GM23338 (cell line): Measurements from ENCODE around the gene LMBR1. TPM values are rescaled to one million over a fixed set of nuclear protein-coding genes. Genes with fewer than 3 reads are reported as not detected.

Experiments
- ATAC-seq: fragments of 200-7000 bp; cut with Tn5 transposase; 3 replicates; pipeline ENCODE4 v1.9.1; 2020
- DNase-seq: peaks from one replicate; pipeline ENCODE4 v3.0.0-alpha.2; 2015; ENCODE audit warnings: low spot score
- H2AFZ ChIP-seq: fragments of 200-600 bp; sonication (generic); 2 replicates; pipeline ENCODE4 v1.8.0; 2016; ENCODE audit warnings: antibody characterized with exemption, mild to moderate bottlenecking, moderate library complexity
- H3F3A ChIP-seq: fragments of 200-600 bp; sonication (generic); replicated peaks from 2 replicates; pipeline ENCODE4 v1.8.0; 2017; ENCODE audit warnings: antibody characterized with exemption, mixed run types, low read depth
- H3K27ac ChIP-seq: fragments of 200-600 bp; sonication (generic); 2 replicates; pipeline ENCODE4 v1.6.1; 2016; ENCODE audit warnings: low read depth
- H3K27me3 ChIP-seq: fragments of 200-600 bp; sonication (generic); 2 replicates; pipeline ENCODE4 v1.8.0; 2016; ENCODE audit warnings: mild to moderate bottlenecking, mixed run types, moderate library complexity; ENCODE audit not compliant: insufficient read depth
- H3K36me3 ChIP-seq: fragments of 200-600 bp; sonication (generic); 2 replicates; pipeline ENCODE4 v1.8.0; 2016; ENCODE audit warnings: mild to moderate bottlenecking; ENCODE audit not compliant: insufficient read depth
- H3K4me1 ChIP-seq: fragments of 200-600 bp; sonication (generic); 2 replicates; pipeline ENCODE4 v1.8.0; 2016; ENCODE audit warnings: mild to moderate bottlenecking, moderate library complexity; ENCODE audit not compliant: insufficient read depth
- H3K4me2 ChIP-seq: fragments of 200-600 bp; sonication (generic); 2 replicates; pipeline ENCODE4 v1.7.1; 2017; ENCODE audit warnings: mixed run types
- H3K4me3 ChIP-seq: fragments of 200-600 bp; sonication (generic); 2 replicates; pipeline ENCODE4 v1.6.1; 2016; ENCODE audit warnings: mixed run types
- H3K79me2 ChIP-seq: fragments of 200-600 bp; sonication (generic); replicated peaks from 2 replicates; pipeline ENCODE4 v1.8.0; 2017; ENCODE audit warnings: mild to moderate bottlenecking; ENCODE audit not compliant: insufficient read depth
- H3K9me2 ChIP-seq: fragments of 200-600 bp; sonication (generic); 2 replicates; pipeline ENCODE4 v1.8.0; 2017; ENCODE audit not compliant: insufficient read depth
- H4K20me1 ChIP-seq: fragments of 200-600 bp; sonication (generic); replicated peaks from 2 replicates; pipeline ENCODE4 v1.8.0; 2017; ENCODE audit warnings: mild to moderate bottlenecking; ENCODE audit not compliant: insufficient read depth
- H3K27ac Mint-ChIP-seq: 2 replicates; pipeline ENCODE4 v1.8.0; 2020; ENCODE audit warnings: inconsistent platforms, mild to moderate bottlenecking, moderate library complexity, mixed read lengths
- H3K27me3 Mint-ChIP-seq: 3 replicates; pipeline ENCODE4 v1.8.0; 2022; ENCODE audit warnings: low read depth, mild to moderate bottlenecking, moderate library complexity, mixed read lengths, inconsistent platforms; ENCODE audit not compliant: insufficient read depth, poor library complexity
- H3K36me3 Mint-ChIP-seq: 3 replicates; pipeline ENCODE4 v1.8.0; 2021; ENCODE audit warnings: low read depth, mild to moderate bottlenecking, inconsistent platforms, moderate library complexity, mixed read lengths
- H3K4me1 Mint-ChIP-seq: 3 replicates; pipeline ENCODE4 v1.8.0; 2020; ENCODE audit warnings: mild to moderate bottlenecking, inconsistent platforms, mixed read lengths
- H3K4me3 Mint-ChIP-seq: 3 replicates; pipeline ENCODE4 v1.8.0; 2021; ENCODE audit warnings: moderate library complexity, mild to moderate bottlenecking, inconsistent platforms, mixed read lengths
- H3K9me3 Mint-ChIP-seq: 3 replicates; pipeline ENCODE4 v1.8.0; 2020; ENCODE audit warnings: moderate library complexity, mild to moderate bottlenecking, inconsistent platforms, mixed read lengths
- CREB1 ChIP-seq: fragments of 250-450 bp; sonication (Bioruptor Pico); IDR thresholded peaks from 2 replicates; pipeline ENCODE4 v1.5.0; 2020; ENCODE audit warnings: low read depth, mild to moderate bottlenecking, moderate library complexity
- EZH2 ChIP-seq: fragments of 200-600 bp; sonication (generic); IDR thresholded peaks from one replicate; pipeline ENCODE4 v1.8.0; 2017; ENCODE audit warnings: antibody characterized with exemption, mild to moderate bottlenecking, low read depth; ENCODE audit not compliant: unreplicated experiment
- EZH2phosphoT487 ChIP-seq: fragments of 200-600 bp; sonication (generic); IDR thresholded peaks from one replicate; pipeline ENCODE4 v1.8.1; 2018; ENCODE audit warnings: antibody characterized with exemption; ENCODE audit not compliant: unreplicated experiment
- JUNB ChIP-seq: IDR thresholded peaks from one replicate; pipeline ENCODE4 v1.6.1; 2016; ENCODE audit warnings: antibody characterized with exemption; ENCODE audit not compliant: unreplicated experiment
- NANOG ChIP-seq: IDR thresholded peaks from 2 replicates; pipeline ENCODE4 v1.6.1; 2016; ENCODE audit warnings: antibody characterized with exemption, borderline replicate concordance
- POLR2AphosphoS5 ChIP-seq: IDR thresholded peaks from 2 replicates; pipeline ENCODE4 v1.6.1; 2016; ENCODE audit warnings: antibody characterized with exemption, low read depth
- STAT1 ChIP-seq: IDR thresholded peaks from one replicate; pipeline ENCODE4 v1.6.1; 2016; ENCODE audit warnings: antibody characterized with exemption; ENCODE audit not compliant: unreplicated experiment
- ZNF114 ChIP-seq: fragments of 250-450 bp; sonication (Bioruptor Pico); IDR thresholded peaks from 2 replicates; pipeline ENCODE4 v1.5.0; 2020; ENCODE audit warnings: mild to moderate bottlenecking, moderate library complexity
- ZNF331 ChIP-seq: fragments of 250-450 bp; sonication (Bioruptor Pico); IDR thresholded peaks from 2 replicates; pipeline ENCODE4 v1.5.0; 2020; ENCODE audit warnings: low read depth, mild to moderate bottlenecking, moderate library complexity
- polyA plus RNA-seq: library from polyadenylated mRNA; unstranded; fragments of >200 nt; fragmentation: Nextera tagmentation; extraction: Ambion mirVana; gene quantifications from 2 replicates; pipeline ENCODE4 v1.2.1, GENCODE V29; 2016
- total RNA-seq: library from RNA; depleted of rRNA; stranded (reverse); fragments of >200 nt; shearing (Covaris generic); gene quantifications from 2 replicates; pipeline ENCODE4 v1.2.3, GENCODE V29; 2014
- TF ChIP-seq, protein P1 (sequence below), 2 experiments: fragments of 200-600 bp in 1 of 2; sonication (generic) in 1 of 2; conservative IDR thresholded peaks; 2 replicates each; pipeline versions ENCODE4 v1.5.1 to v1.6.1; 2016 to 2017; ENCODE audit warnings: antibody characterized with exemption in 2 of 2, low read depth in 2 of 2, mild to moderate bottlenecking in 2 of 2, moderate library complexity in 1 of 2
- TF ChIP-seq, protein P2 (sequence below): IDR thresholded peaks from one replicate; pipeline ENCODE4 v1.6.1; 2018; ENCODE audit warnings: antibody characterized with exemption; ENCODE audit not compliant: unreplicated experiment
- TF ChIP-seq, protein P3 (sequence below): fragments of 250-450 bp; sonication (Bioruptor Pico); IDR thresholded peaks from 2 replicates; pipeline ENCODE4 v1.5.0; 2020; ENCODE audit warnings: mild to moderate bottlenecking, moderate library complexity
- TF ChIP-seq, protein P4 (sequence below): IDR thresholded peaks from 2 replicates; pipeline ENCODE4 v1.6.1; 2016; ENCODE audit warnings: antibody characterized with exemption

Gene LMBR1
- total and polyA plus RNA-seq, 2 experiments from 2014 or later: 21.8 to 90.1 TPM

DNA sequence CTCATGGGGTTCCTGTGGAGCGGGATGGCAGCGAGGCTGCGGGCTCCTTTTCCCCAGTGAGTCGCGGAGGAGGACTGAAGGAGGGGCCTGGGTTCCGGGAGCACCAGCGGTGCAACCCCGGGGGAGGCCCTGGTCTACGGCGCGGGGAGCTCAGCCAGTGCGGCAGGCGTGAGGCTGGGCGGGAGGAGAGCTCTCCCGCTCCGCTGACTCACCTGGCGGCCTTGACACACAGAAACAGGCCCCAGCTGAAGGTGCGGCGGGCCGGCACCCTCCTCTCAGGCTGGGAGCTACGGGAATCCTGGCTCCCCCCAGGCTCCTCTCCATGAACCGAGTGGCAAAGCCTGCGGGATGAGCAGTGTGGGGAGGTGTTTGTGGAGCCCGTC is 49.7 kb upstream of the LMBR1 start:
- no peaks in the 10 kb centered on the region for H3K9me2 ChIP-seq
- Mint-ChIP-seq H3K9me3 (peaks cover 21% of the 10 kb centered on the region), H3K36me3 (peaks cover 13% of the 10 kb centered on the region), H3K27me3 (peaks cover 12% of the 10 kb centered on the region), H3K4me3 (no peak overlapping the region), H3K4me1 (peaks cover 14% of the 10 kb centered on the region), H3K27ac (no peak overlapping the region)
- H3K27ac ChIP-seq: no peak overlapping the region
- peak overlapping the region; percentile 97 for H2AFZ ChIP-seq
- peaks cover 7% of the 10 kb centered on the region for H3K4me1 ChIP-seq
- H3K36me3 ChIP-seq: no peaks in the 10 kb centered on the region
- peak; percentile 72 for DNase-seq
- peak; percentile 79 for ATAC-seq
- H4K20me1 ChIP-seq: no peaks in the 10 kb centered on the region
- H3K4me3 ChIP-seq: peak overlapping the region; percentile 23; the same call in 1 of the 2 replicates
- no peaks in the 10 kb centered on the region for H3K27me3 ChIP-seq
- TF ChIP-seq JUNB (no peak), EZH2 (no peak), ZNF331 (no peak), ZNF114 (CRISPR knock-in tag) (no peak), POLR2AphosphoS5 (no peak), STAT1 (no peak), NANOG (no peak), CREB1 (CRISPR knock-in tag) (no peak), EZH2phosphoT487 (no peak)
- TF ChIP-seq, protein P1, sequence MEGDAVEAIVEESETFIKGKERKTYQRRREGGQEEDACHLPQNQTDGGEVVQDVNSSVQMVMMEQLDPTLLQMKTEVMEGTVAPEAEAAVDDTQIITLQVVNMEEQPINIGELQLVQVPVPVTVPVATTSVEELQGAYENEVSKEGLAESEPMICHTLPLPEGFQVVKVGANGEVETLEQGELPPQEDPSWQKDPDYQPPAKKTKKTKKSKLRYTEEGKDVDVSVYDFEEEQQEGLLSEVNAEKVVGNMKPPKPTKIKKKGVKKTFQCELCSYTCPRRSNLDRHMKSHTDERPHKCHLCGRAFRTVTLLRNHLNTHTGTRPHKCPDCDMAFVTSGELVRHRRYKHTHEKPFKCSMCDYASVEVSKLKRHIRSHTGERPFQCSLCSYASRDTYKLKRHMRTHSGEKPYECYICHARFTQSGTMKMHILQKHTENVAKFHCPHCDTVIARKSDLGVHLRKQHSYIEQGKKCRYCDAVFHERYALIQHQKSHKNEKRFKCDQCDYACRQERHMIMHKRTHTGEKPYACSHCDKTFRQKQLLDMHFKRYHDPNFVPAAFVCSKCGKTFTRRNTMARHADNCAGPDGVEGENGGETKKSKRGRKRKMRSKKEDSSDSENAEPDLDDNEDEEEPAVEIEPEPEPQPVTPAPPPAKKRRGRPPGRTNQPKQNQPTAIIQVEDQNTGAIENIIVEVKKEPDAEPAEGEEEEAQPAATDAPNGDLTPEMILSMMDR (conservative IDR thresholded peaks at IDR 0.05; ENCODE audit: low read depth in 2 of 2): no peak
- TF ChIP-seq, protein P2, sequence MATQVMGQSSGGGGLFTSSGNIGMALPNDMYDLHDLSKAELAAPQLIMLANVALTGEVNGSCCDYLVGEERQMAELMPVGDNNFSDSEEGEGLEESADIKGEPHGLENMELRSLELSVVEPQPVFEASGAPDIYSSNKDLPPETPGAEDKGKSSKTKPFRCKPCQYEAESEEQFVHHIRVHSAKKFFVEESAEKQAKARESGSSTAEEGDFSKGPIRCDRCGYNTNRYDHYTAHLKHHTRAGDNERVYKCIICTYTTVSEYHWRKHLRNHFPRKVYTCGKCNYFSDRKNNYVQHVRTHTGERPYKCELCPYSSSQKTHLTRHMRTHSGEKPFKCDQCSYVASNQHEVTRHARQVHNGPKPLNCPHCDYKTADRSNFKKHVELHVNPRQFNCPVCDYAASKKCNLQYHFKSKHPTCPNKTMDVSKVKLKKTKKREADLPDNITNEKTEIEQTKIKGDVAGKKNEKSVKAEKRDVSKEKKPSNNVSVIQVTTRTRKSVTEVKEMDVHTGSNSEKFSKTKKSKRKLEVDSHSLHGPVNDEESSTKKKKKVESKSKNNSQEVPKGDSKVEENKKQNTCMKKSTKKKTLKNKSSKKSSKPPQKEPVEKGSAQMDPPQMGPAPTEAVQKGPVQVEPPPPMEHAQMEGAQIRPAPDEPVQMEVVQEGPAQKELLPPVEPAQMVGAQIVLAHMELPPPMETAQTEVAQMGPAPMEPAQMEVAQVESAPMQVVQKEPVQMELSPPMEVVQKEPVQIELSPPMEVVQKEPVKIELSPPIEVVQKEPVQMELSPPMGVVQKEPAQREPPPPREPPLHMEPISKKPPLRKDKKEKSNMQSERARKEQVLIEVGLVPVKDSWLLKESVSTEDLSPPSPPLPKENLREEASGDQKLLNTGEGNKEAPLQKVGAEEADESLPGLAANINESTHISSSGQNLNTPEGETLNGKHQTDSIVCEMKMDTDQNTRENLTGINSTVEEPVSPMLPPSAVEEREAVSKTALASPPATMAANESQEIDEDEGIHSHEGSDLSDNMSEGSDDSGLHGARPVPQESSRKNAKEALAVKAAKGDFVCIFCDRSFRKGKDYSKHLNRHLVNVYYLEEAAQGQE: no peak
- TF ChIP-seq, protein P3, sequence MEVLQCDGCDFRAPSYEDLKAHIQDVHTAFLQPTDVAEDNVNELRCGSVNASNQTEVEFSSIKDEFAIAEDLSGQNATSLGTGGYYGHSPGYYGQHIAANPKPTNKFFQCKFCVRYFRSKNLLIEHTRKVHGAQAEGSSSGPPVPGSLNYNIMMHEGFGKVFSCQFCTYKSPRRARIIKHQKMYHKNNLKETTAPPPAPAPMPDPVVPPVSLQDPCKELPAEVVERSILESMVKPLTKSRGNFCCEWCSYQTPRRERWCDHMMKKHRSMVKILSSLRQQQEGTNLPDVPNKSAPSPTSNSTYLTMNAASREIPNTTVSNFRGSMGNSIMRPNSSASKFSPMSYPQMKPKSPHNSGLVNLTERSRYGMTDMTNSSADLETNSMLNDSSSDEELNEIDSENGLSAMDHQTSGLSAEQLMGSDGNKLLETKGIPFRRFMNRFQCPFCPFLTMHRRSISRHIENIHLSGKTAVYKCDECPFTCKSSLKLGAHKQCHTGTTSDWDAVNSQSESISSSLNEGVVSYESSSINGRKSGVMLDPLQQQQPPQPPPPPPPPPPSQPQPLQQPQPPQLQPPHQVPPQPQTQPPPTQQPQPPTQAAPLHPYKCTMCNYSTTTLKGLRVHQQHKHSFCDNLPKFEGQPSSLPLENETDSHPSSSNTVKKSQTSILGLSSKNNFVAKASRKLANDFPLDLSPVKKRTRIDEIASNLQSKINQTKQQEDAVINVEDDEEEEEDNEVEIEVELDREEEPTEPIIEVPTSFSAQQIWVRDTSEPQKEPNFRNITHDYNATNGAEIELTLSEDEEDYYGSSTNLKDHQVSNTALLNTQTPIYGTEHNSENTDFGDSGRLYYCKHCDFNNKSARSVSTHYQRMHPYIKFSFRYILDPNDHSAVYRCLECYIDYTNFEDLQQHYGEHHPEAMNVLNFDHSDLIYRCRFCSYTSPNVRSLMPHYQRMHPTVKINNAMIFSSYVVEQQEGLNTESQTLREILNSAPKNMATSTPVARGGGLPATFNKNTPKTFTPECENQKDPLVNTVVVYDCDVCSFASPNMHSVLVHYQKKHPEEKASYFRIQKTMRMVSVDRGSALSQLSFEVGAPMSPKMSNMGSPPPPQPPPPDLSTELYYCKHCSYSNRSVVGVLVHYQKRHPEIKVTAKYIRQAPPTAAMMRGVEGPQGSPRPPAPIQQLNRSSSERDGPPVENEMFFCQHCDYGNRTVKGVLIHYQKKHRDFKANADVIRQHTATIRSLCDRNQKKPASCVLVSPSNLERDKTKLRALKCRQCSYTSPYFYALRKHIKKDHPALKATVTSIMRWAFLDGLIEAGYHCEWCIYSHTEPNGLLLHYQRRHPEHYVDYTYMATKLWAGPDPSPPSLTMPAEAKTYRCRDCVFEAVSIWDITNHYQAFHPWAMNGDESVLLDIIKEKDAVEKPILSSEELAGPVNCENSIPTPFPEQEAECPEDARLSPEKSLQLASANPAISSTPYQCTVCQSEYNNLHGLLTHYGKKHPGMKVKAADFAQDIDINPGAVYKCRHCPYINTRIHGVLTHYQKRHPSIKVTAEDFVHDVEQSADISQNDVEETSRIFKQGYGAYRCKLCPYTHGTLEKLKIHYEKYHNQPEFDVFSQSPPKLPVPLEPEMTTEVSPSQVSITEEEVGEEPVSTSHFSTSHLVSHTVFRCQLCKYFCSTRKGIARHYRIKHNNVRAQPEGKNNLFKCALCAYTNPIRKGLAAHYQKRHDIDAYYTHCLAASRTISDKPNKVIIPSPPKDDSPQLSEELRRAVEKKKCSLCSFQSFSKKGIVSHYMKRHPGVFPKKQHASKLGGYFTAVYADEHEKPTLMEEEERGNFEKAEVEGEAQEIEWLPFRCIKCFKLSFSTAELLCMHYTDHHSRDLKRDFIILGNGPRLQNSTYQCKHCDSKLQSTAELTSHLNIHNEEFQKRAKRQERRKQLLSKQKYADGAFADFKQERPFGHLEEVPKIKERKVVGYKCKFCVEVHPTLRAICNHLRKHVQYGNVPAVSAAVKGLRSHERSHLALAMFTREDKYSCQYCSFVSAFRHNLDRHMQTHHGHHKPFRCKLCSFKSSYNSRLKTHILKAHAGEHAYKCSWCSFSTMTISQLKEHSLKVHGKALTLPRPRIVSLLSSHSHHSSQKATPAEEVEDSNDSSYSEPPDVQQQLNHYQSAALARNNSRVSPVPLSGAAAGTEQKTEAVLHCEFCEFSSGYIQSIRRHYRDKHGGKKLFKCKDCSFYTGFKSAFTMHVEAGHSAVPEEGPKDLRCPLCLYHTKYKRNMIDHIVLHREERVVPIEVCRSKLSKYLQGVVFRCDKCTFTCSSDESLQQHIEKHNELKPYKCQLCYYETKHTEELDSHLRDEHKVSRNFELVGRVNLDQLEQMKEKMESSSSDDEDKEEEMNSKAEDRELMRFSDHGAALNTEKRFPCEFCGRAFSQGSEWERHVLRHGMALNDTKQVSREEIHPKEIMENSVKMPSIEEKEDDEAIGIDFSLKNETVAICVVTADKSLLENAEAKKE: no peak
- TF ChIP-seq, protein P4, sequence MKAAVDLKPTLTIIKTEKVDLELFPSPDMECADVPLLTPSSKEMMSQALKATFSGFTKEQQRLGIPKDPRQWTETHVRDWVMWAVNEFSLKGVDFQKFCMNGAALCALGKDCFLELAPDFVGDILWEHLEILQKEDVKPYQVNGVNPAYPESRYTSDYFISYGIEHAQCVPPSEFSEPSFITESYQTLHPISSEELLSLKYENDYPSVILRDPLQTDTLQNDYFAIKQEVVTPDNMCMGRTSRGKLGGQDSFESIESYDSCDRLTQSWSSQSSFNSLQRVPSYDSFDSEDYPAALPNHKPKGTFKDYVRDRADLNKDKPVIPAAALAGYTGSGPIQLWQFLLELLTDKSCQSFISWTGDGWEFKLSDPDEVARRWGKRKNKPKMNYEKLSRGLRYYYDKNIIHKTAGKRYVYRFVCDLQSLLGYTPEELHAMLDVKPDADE: no peak
- no peaks in the 10 kb centered on the region for H3F3A ChIP-seq
- H3K4me2 ChIP-seq: peak overlapping the region; percentile 43; the same call in 1 of the 2 replicates
- H3K79me2 ChIP-seq: no peaks in the 10 kb centered on the region
